ENCODE data around the gene CPEB3.
"Not testable (repeated sequence)": the region's sequence is repeated elsewhere in the genome, so short reads cannot be mapped to it uniquely, and the experiment has no call there.

Gene CPEB3

GRCh38 chr10:92142512-92142911, 148.4 kb downstream of the CPEB3 start:
- H4K20me1 ChIP-seq = no peaks in the 10 kb centered on the region; a peak in 1 of 22 replicates
- peak overlapping the region in 10 of 11 experiments; percentile 1 to 71 (median 48); a peak in 16 of 22 replicates for H3K9ac ChIP-seq
- H3K27me3 ChIP-seq = no peaks in the 10 kb centered on the region
- H3K4me3 ChIP-seq = peak overlapping the region in 2 of 10 experiments; percentile 9 to 11; a peak in 2 of 20 replicates
- peaks cover 39 to 78% (median 52%) of the 10 kb centered on the region in 10 experiments for H3K4me1 ChIP-seq
- TF ChIP-seq Cebpa-rat (IDR thresholded peaks at IDR 0.05) = no peak
- peak overlapping the region; percentile 12 to 90 (median 73); a peak in 21 of 22 replicates for H3K27ac ChIP-seq
- peaks cover 6 to 22% (median 10%) of the 10 kb centered on the region in 11 experiments; a peak in 20 of 22 replicates for H3K9me3 ChIP-seq (replicated peaks in 1 of 11)
- H3K4me2 ChIP-seq = peak overlapping the region; percentile 35 to 84 (median 66)
- peaks cover 0 to 34% (median 11%) of the 10 kb centered on the region in 11 experiments; a peak in 15 of 22 replicates for H3K36me3 ChIP-seq

GRCh38 chr10:92141147-92141546, 149.7 kb downstream of the CPEB3 start:
- Histone ChIP-seq H3K36me3 (peaks cover 5 to 47% (median 18%) of the 10 kb centered on the region in 11 experiments; a peak in 15 of 22 replicates), H3K4me1 (peaks cover 27 to 65% (median 40%) of the 10 kb centered on the region in 10 experiments), H3K9me3 (replicated peaks in 1 of 11) (peaks cover 6 to 34% (median 12%) of the 10 kb centered on the region in 11 experiments; a peak in 20 of 22 replicates)
- not testable (repeated sequence) for H3K4me3 ChIP-seq, H3K9ac ChIP-seq, H3K27me3 ChIP-seq, H4K20me1 ChIP-seq, H3K4me2 ChIP-seq, H3K27ac ChIP-seq

- peaks cover 0 to 22% (median 0%) of the 10 kb centered on the region in 10 experiments; a peak in 3 of 20 replicates for H3K4me1 ChIP-seq
- not testable (repeated sequence) for H3K27ac ChIP-seq, H3K27me3 ChIP-seq, H4K20me1 ChIP-seq, H3K9ac ChIP-seq, H3K4me3 ChIP-seq, H3K4me2 ChIP-seq
- H3K9me3 ChIP-seq (replicated peaks in 1 of 11) = peaks cover 2 to 37% (median 6%) of the 10 kb centered on the region in 11 experiments; a peak in 14 of 22 replicates
- peaks cover 5 to 55% (median 13%) of the 10 kb centered on the region in 11 experiments; a peak in 15 of 22 replicates for H3K36me3 ChIP-seq
Measured at GRCh38 chr10:92134049-92134448, 156.8 kb downstream of the CPEB3 start.

GRCh38 chr10:92131275-92131820, 159.5 kb downstream of the CPEB3 start:
- Histone ChIP-seq H3K4me1 (peaks cover 0 to 14% (median 0%) of the 10 kb centered on the region in 10 experiments; a peak in 3 of 20 replicates), H3K27me3 (no peaks in the 10 kb centered on the region), H4K20me1 (0 out of 22 replicates have a peak, but pooled peaks cover 0 to 9% (median 0%) of the 10 kb centered on the region in 11 experiments), H3K4me3 (no peak overlapping the region), H3K9me3 (replicated peaks in 1 of 11) (peaks cover 7 to 24% (median 11%) of the 10 kb centered on the region in 11 experiments; a peak in 14 of 22 replicates), H3K4me2 (no peak overlapping the region), H3K9ac (no peak overlapping the region), H3K36me3 (peaks cover 0 to 36% (median 0%) of the 10 kb centered on the region in 11 experiments; a peak in 5 of 22 replicates), H3K27ac (no peak overlapping the region)
- no peak for TF ChIP-seq Cebpa-rat (IDR thresholded peaks at IDR 0.05)

- peaks cover 0 to 31% (median 0%) of the 10 kb centered on the region in 11 experiments; a peak in 2 of 22 replicates for H3K36me3 ChIP-seq
- no peak overlapping the region for H3K27ac ChIP-seq
- H3K9me3 ChIP-seq (replicated peaks in 1 of 11) = peaks cover 7 to 24% (median 11%) of the 10 kb centered on the region in 11 experiments; a peak in 13 of 22 replicates
- no peak overlapping the region for H3K4me2 ChIP-seq
- H3K9ac ChIP-seq = no peak overlapping the region
- H3K4me1 ChIP-seq = peaks cover 0 to 14% (median 0%) of the 10 kb centered on the region in 10 experiments; a peak in 3 of 20 replicates
- H4K20me1 ChIP-seq = 0 out of 22 replicates have a peak, but pooled peaks cover 0 to 9% (median 0%) of the 10 kb centered on the region in 11 experiments
- H3K27me3 ChIP-seq = no peaks in the 10 kb centered on the region
- no peak overlapping the region for H3K4me3 ChIP-seq
- no peak for TF ChIP-seq Cebpa-rat (IDR thresholded peaks at IDR 0.05)
Measured at GRCh38 chr10:92130622-92131274, 160.1 kb downstream of the CPEB3 start.

- peaks cover 6 to 17% (median 8%) of the 10 kb centered on the region in 11 experiments; a peak in 13 of 22 replicates for H3K9me3 ChIP-seq (replicated peaks in 1 of 11)
- no peak for TF ChIP-seq Cebpa-rat (IDR thresholded peaks at IDR 0.05)
- no peak overlapping the region for H3K27ac ChIP-seq
- H3K4me3 ChIP-seq = no peak overlapping the region
- no peaks in the 10 kb centered on the region for H3K27me3 ChIP-seq
- no peak overlapping the region for H3K9ac ChIP-seq
- H3K4me2 ChIP-seq = no peak overlapping the region
- peaks cover 0 to 16% (median 0%) of the 10 kb centered on the region in 11 experiments; a peak in 1 of 22 replicates for H4K20me1 ChIP-seq
- peaks cover 0 to 27% (median 0%) of the 10 kb centered on the region in 11 experiments; a peak in 2 of 22 replicates for H3K36me3 ChIP-seq
- peaks cover 0 to 27% (median 0%) of the 10 kb centered on the region in 10 experiments; a peak in 4 of 20 replicates for H3K4me1 ChIP-seq
Measured at GRCh38 chr10:92126100-92126650, 164.7 kb downstream of the CPEB3 start.

GRCh38 chr10:92125144-92125543, 165.7 kb downstream of the CPEB3 start:
- Histone ChIP-seq H3K4me2 (peak overlapping the region in 2 of 11 experiments; percentile 16 to 51; a peak in 3 of 22 replicates), H3K4me3 (no peak overlapping the region), H4K20me1 (peaks cover 0 to 16% (median 0%) of the 10 kb centered on the region in 11 experiments; a peak in 1 of 22 replicates), H3K9ac (no peak overlapping the region), H3K9me3 (replicated peaks in 1 of 11) (peaks cover 6 to 17% (median 8%) of the 10 kb centered on the region in 11 experiments; a peak in 13 of 22 replicates), H3K4me1 (peaks cover 0 to 28% (median 0%) of the 10 kb centered on the region in 10 experiments; a peak in 4 of 20 replicates), H3K27me3 (no peaks in the 10 kb centered on the region), H3K36me3 (peaks cover 0 to 17% (median 0%) of the 10 kb centered on the region in 11 experiments; a peak in 2 of 22 replicates), H3K27ac (no peak overlapping the region)
- TF ChIP-seq Cebpa-rat (IDR thresholded peaks at IDR 0.05) = no peak

GRCh38 chr10:92124616-92125143, 166.2 kb downstream of the CPEB3 start:
- no peak overlapping the region for H3K27ac ChIP-seq
- peak overlapping the region in 2 of 11 experiments; percentile 16 to 51; a peak in 3 of 22 replicates for H3K4me2 ChIP-seq
- no peak for TF ChIP-seq Cebpa-rat (IDR thresholded peaks at IDR 0.05)
- H3K36me3 ChIP-seq = peaks cover 0 to 15% (median 0%) of the 10 kb centered on the region in 11 experiments; a peak in 2 of 22 replicates
- H3K9me3 ChIP-seq (replicated peaks in 1 of 11) = peaks cover 6 to 15% (median 8%) of the 10 kb centered on the region in 11 experiments; a peak in 13 of 22 replicates
- no peaks in the 10 kb centered on the region for H3K27me3 ChIP-seq
- peaks cover 0 to 16% (median 0%) of the 10 kb centered on the region in 11 experiments; a peak in 1 of 22 replicates for H4K20me1 ChIP-seq
- no peak overlapping the region for H3K4me3 ChIP-seq
- peaks cover 0 to 28% (median 0%) of the 10 kb centered on the region in 10 experiments; a peak in 5 of 20 replicates for H3K4me1 ChIP-seq
- no peak overlapping the region for H3K9ac ChIP-seq

Data from BLaER1 treated with 17β-estradiol and CSF1 and Interleukin-3, amounts not matched to agents 10 nM and 100 nM (cell line).